Measurements from ENCODE around the gene ANKRD16. TPM values are rescaled to one million over a fixed set of nuclear protein-coding genes. Genes with fewer than 3 reads are reported as not detected.

ANKRD16 gene
- total RNA-seq, 2 donors from 2014 or later: 12.5 to 13.0 TPM

GRCh38 chr10:5918763-5919162, 29.1 kb upstream of the ANKRD16 start:
- Mint-ChIP-seq H3K36me3 (ENCODE audit: low read depth) (peaks cover 90% of the 10 kb centered on the region), H3K4me1 (no peaks in the 10 kb centered on the region), H3K9me3 (no peaks in the 10 kb centered on the region), H3K4me3 (no peak overlapping the region), H3K27ac (no peak overlapping the region), H3K27me3 (ENCODE audit: insufficient read depth) (no peaks in the 10 kb centered on the region)
- TF ChIP-seq CTCF (conservative IDR thresholded peaks at IDR 0.05): no peak
- DNase-seq: no peak
- WGBS, 2 experiments (ENCODE audit: insufficient coverage in 1 of 2, insufficient read length in 1 of 2): 88 to 97% methylated on average over 4 of the region's 4 CpGs
- H3K36me3 ChIP-seq (ENCODE audit: control insufficient read depth, insufficient read depth, low read length): peaks cover 93% of the 10 kb centered on the region
- no peaks in the 10 kb centered on the region for H3K4me1 ChIP-seq (ENCODE audit: control insufficient read depth, insufficient read depth, low read length)
- H3K4me3 ChIP-seq (ENCODE audit: low read length): no peak overlapping the region
- no peaks in the 10 kb centered on the region for H3K27me3 ChIP-seq (ENCODE audit: control insufficient read depth, insufficient read depth, low read length, poor library complexity, severe bottlenecking)
- H3K27ac ChIP-seq (ENCODE audit: low read depth, low read length): no peak overlapping the region
- no peaks in the 10 kb centered on the region for H3K9me3 ChIP-seq (ENCODE audit: control insufficient read depth, low read length)
- H3K9ac ChIP-seq (ENCODE audit: extremely low read depth, low read length, poor library complexity, severe bottlenecking): no peak overlapping the region

- Mint-ChIP-seq H3K9me3 (no peaks in the 10 kb centered on the region), H3K36me3 (ENCODE audit: low read depth) (peaks cover 90% of the 10 kb centered on the region), H3K4me1 (no peaks in the 10 kb centered on the region), H3K27ac (no peak overlapping the region), H3K4me3 (no peak overlapping the region), H3K27me3 (ENCODE audit: insufficient read depth) (no peaks in the 10 kb centered on the region)
- no peak for TF ChIP-seq CTCF (conservative IDR thresholded peaks at IDR 0.05)
- DNase-seq: no peak
- WGBS, 2 experiments (ENCODE audit: insufficient coverage in 1 of 2, insufficient read length in 1 of 2): 96 to 100% methylated on average over 7 to 13 of the region's 13 CpGs
- Histone ChIP-seq H3K36me3 (ENCODE audit: control insufficient read depth, insufficient read depth, low read length) (peaks cover 93% of the 10 kb centered on the region), H3K9ac (ENCODE audit: extremely low read depth, low read length, poor library complexity, severe bottlenecking) (no peak overlapping the region), H3K9me3 (ENCODE audit: control insufficient read depth, low read length) (no peaks in the 10 kb centered on the region), H3K4me1 (ENCODE audit: control insufficient read depth, insufficient read depth, low read length) (no peaks in the 10 kb centered on the region), H3K27me3 (ENCODE audit: control insufficient read depth, insufficient read depth, low read length, poor library complexity, severe bottlenecking) (no peaks in the 10 kb centered on the region), H3K4me3 (ENCODE audit: low read length) (no peak overlapping the region), H3K27ac (ENCODE audit: low read depth, low read length) (no peak overlapping the region)
Measured at GRCh38 chr10:5917305-5917704, 27.6 kb upstream of the ANKRD16 start.

GRCh38 chr10:5915451-5915850, 25.8 kb upstream of the ANKRD16 start:
- Histone ChIP-seq H3K36me3 (ENCODE audit: control insufficient read depth, insufficient read depth, low read length) (peaks cover 87% of the 10 kb centered on the region), H3K4me3 (ENCODE audit: low read length) (no peak overlapping the region), H3K27me3 (ENCODE audit: control insufficient read depth, insufficient read depth, low read length, poor library complexity, severe bottlenecking) (no peaks in the 10 kb centered on the region), H3K9ac (ENCODE audit: extremely low read depth, low read length, poor library complexity, severe bottlenecking) (no peak overlapping the region), H3K9me3 (ENCODE audit: control insufficient read depth, low read length) (no peaks in the 10 kb centered on the region), H3K4me1 (ENCODE audit: control insufficient read depth, insufficient read depth, low read length) (no peaks in the 10 kb centered on the region), H3K27ac (ENCODE audit: low read depth, low read length) (no peak overlapping the region)
- TF ChIP-seq CTCF (conservative IDR thresholded peaks at IDR 0.05): no peak
- DNase-seq: no peak
- Mint-ChIP-seq H3K36me3 (ENCODE audit: low read depth) (peaks cover 83% of the 10 kb centered on the region), H3K4me3 (no peak overlapping the region), H3K4me1 (no peaks in the 10 kb centered on the region), H3K27ac (no peak overlapping the region), H3K27me3 (ENCODE audit: insufficient read depth) (no peaks in the 10 kb centered on the region), H3K9me3 (no peaks in the 10 kb centered on the region)
- 94 to 97% methylated on average over 14 of the region's 14 CpGs for WGBS, 2 experiments (ENCODE audit: insufficient coverage in 1 of 2, insufficient read length in 1 of 2)

Measured in endodermal cell (in vitro differentiated cells).